HG02623 (cell line): ENCODE results near the gene PAPOLB.

Experiments used
- ATAC-seq: cut with Tn5 transposase; IDR thresholded peaks from one replicate; pipeline ENCODE4 v1.9.1; 2021; ENCODE audit warnings: moderate library complexity; ENCODE audit not compliant: unreplicated experiment

Gene PAPOLB

GRCh38 chr7:4842319-4843064 lies 19.3 kb downstream of the PAPOLB start:
- no peak for ATAC-seq

GRCh38 chr7:4841836-4842235 lies 20.0 kb downstream of the PAPOLB start:
- ATAC-seq, result no peak

- no peak for ATAC-seq
Observed at GRCh38 chr7:4841007-4841784, 20.6 kb downstream of the PAPOLB start.

DNA sequence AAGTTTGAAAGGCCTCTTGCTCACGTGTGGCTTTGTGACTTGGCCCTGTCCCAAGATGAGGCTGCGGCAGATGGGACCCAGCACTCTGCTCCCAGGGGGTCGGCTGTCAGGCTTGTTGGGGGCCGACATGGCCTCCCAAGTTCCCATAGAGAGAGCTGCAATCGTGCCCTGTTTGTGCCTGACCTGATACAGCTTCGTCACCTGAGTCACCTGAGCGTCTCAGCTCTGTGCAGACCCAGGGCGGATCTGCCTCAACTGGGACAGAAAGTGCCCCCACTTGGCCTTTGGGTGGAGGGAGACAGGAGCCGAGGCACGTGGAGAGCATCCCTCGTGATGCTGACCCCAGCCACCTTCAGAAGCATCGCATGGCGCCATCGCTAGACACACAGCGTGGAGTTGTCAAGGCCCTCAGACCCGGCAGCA lies 21.7 kb downstream of the PAPOLB start:
- ATAC-seq, result no peak

DNA sequence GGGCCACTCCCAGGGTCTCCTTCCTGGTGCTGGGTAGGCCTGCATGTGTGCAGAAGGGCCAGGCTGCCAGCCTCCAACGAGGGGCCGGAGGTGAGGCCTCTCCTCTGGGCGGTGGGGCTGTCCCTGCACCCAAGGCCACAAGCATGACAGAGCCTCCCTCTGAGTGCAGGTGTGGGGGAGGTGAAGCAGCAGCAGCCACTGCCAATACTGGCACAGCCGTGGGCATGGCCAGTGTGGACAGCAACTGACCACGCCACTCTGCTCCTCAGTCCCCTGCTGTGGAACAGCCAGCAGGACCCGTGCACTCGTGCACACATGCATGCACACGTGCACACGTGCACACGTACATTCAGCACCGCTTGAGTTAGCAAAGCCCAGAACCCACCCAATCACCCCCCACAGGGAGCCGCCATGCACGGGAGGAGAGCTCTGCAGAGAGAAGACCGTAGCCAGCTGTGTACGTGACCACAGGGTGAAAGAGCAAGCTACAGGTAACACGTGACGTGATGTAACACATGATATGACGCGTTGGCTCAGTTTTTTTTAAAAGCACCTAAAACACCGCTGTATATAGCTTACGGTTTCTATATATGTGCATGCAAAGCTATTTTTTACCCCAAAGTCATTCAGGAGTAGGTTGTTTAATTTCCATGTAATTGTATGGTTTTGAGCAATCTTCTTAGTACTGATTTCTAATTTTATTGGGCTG lies 23.1 kb downstream of the PAPOLB start:
- ATAC-seq, result no peak

DNA sequence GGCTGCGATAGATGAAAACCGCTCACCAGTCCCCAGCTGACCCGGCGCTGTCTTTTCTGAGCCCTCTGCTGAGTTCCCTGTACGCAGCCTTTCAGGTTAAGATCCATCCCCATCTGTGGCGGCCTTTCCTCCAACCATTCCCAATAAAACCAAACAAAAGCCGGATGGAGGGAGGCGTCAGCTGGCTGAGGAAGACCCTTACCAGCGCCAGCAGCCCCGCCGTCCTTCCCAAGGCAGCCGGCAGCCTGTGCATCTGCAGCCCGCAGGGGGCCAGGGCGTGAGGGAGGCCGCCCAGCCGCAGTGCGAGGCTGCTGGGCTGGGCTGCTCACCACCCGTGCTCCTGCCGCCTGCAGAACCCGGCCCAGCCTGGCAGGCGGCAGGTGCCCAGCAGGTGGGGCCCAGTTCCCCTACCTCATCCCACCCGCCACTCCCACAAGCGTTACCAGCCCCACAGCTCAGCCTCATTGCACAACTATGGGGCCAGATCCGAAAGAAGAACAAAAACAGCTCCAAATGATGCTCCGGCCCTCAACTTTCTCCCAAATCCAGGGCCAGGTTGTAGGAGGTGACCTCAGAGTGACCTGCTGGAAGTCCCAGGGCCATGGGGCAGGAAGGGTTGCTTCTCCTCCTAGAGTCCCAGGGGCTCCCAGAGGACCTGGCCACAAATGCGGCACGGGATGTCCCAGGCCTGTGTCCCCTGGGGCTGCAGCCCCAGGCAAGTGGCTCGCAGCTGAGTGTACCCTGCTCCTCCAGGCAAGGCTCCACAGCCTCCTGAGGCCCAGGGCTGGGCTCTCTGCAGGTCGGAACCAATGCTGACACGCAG lies 23.8 kb downstream of the PAPOLB start:
- ATAC-seq, result no peak

- ATAC-seq, result no peak
Observed at GRCh38 chr7:4837041-4837802, 24.6 kb downstream of the PAPOLB start.

- no peak for ATAC-seq
Observed at GRCh38 chr7:4836206-4836661, 25.6 kb downstream of the PAPOLB start.

GRCh38 chr7:4835398-4836205 lies 26.2 kb downstream of the PAPOLB start:
- no peak for ATAC-seq

DNA sequence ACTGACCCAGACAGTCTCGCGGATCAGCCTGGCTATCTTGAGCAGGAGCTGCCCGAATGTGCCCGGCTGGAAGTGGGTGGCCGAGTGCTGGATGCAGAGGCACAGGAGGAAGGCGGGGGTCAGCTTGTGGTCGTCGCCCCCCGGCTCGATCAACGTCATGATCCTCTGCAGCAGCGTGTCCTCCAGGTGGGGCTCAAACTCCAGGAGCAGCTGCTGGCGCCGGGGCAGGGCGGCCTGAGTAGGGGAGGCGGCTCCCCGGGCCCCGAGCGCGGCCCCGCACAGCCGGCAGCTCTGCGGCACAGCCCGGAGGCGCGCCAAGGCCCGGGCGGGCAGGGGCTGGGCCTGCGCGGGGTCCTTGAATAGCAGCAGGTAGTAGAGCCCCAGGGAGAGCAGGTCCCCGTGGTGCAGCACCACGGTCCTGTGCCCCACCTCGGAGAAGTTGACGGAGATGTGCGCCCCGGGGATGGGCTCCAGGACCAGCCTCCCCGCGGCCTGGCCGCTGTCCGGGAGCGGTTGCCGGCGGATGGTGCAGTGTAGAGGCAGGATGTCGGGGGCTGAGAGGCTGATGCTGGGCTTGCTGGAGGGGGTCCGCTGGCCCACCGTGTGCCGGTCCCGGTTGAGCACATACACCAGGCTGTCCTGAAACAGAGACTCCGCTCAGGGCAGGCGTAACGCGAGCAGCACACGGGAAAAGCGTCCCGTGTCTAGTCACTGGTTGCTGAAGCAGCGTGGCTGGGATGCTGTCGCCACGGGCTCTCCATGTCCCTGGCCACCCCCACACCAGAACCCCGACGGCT lies 27.0 kb downstream of the PAPOLB start:
- ATAC-seq, result no peak

- ATAC-seq, result no peak
Observed at GRCh38 chr7:4833691-4834600, 27.9 kb downstream of the PAPOLB start.

DNA sequence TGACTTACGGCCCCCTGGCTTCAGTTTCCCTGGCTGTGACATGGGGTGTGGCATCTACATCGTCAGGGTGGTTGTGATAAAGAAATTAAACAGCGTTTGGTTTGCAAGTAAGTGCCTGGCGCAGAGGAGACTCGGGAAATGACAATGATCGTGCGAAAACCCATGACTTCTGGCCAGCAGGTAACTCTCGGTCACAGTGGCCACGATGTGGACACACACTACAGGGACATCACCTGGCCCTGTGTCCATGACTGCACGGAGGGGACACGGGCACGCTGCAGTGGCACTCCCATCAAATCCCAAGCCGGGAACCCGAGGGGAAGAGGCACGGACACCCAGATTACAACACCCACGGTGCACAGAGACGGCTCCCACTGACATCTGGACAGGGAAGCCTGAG lies 28.7 kb downstream of the PAPOLB start:
- ATAC-seq, result no peak

DNA sequence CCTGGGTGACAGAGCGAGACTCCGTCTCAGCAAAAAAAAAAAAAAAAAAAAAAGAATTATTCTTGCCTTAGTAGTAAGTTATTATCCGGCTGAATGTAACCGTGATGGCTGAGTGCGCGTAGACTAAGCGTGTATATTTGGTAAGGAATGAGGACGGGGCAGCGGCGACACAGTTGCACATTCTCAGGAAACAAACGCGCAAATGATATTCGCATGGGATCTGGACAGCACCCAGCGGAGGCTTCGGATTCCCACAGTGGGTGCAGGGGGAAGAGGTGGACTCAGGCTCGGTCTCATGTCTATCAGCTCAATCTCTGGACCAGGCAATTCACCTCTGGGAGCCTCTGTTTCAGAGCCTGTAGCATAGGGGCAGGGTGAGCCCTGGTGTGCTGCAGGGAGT lies 29.1 kb downstream of the PAPOLB start:
- no peak for ATAC-seq

- no peak for ATAC-seq
Observed at GRCh38 chr7:4831723-4832495, 29.9 kb downstream of the PAPOLB start.

DNA sequence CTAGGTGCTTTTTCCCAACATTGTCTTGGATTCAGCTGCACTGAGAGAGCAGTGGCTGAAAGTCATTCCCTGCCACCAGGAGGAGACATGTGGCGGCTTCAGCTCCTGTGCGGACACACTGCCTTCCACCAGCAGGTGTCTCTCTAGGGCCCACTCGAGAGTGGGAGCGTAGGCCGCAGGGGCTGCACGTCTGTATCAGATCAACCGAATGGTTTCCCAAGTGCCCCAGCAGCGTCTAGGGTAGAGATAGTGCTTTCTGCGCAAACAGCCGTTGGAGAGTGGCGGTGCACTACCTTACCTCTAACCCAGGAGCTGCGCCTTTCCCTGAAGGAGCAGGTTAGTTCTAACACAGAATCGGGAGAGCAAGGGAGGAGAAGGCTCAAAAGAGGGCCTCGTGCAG lies 31.7 kb downstream of the PAPOLB start:
- no peak for ATAC-seq

DNA sequence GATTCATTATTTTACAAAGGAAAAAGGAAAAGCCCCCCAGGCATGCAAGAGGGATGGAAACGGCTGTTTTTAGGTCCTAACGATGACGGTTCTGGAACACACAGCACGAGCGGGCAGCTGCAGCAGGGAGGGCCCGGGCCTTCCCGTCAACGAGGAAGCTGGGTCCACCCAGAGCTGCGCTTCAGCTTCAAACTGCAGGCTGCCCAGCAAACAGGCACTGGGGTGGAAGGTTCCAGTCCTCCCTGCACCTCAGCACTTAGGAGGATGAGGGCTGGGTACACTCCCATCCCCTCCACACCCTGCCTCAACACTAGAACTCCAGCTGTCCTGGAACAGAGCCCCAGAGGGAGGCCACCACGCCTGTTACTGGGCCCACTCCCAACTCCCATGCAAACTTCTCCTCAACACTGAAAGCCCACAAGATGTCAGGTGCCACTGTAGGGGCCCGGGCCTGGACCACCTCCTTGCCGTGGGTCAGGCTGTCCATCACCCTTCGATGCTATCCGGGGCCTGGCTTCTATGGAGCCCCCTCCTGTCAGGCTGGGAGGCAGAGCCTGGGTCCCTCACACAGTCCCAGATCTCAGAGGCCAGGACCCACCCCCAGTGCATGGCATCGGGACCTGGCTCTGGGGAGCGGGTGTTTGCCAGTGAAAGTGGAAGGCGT lies 33.0 kb downstream of the PAPOLB start:
- no peak for ATAC-seq
